ENCODE data around the gene UBE2J2.
A peak's percentile ranks its signal among the peaks of the same experiment; 100 is the strongest.

Gene UBE2J2

DNA sequence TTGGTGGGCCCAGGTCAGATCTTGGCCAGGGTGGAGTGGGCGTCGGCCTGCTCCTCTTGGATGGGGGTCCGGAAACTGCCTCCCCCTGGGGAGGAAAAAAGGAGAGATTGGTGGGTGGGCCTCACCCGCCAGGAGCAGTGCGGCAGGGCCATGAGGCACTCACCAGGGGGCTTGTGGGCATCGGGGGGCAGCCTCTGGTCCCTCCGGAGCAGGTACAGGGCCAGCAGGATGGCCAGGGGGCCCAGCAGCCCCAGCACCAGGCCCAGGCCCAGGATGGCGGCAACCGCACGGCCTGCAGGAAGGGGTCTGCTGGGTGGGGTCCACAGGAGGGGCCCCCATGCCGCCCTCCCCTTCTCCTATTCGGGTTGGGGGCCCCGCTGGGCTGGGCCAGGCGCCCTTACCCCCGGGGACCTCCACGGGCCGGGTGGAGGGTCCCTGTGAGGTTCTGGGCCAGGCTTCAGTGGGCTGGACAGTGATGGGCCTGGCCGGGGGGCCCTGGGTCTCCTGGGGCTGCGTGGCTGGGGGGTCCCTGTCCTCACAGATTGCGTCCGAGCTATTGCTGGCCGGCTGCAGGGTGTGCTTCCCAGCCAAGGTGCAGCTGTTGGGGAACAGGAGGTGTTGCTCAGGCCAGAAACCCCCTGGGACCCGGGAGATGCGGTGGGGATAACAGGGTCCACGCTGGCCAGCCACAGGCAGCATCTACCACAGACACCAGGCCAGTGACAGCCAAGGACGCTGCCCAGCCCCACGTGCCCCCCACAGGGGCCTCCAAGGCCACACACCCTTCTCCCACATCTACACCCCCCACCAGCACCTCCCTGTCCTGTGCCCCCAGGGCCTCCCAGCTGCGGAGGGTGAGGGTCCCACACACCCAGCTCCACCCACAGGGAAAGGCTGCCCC, 61.9 kb downstream of the UBE2J2 start:
- TF ChIP-seq CEBPB (IDR thresholded peaks at IDR 0.05) (no peak), ZBTB7A (IDR thresholded peaks at IDR 0.05; ENCODE audit: low read depth) (peak; percentile 32; the same call in 1 of the 2 replicates)

DNA sequence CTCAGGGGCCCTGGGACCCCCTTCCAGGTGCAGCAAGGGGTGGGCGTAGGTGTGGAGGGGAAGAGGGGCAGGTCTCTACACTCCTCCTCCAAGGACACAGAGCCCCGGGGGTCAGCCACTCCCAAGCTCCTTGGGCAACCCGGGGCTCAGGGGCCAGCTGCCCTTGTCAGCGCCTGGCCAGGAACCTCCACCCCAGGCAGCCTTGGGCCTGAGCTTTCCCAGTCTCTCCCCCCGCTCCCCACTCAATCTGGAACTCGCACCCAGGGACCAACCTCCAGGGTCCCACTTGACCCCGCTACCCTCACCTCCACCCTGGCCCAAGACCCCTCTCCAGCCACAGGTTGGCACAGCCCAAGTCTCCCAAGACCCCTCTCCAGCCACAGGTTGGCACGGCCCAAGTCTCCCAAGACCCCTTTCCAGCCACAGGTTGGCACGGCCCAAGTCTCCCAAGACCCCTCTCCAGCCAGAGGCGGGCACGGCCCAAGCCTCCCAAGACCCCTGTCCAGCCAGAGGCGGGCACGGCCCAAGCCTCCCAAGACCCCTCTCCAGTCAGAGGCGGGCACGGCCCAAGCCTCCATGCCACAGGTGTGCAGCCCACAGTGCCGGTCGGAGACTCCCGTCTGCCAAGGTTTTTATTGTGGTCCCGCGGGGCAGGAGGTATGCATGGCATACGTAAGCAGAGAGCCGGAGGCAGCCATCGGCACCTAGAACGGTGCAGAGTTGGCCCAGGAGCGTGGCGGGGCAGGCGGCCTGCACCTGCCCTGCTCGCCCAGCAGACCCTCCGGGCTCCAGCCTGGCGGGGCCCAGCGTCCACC, 62.7 kb downstream of the UBE2J2 start:
- no peak for TF ChIP-seq NFIC (IDR thresholded peaks at IDR 0.05)
- no peak for TF ChIP-seq FOXM1 (IDR thresholded peaks at IDR 0.05; ENCODE audit: borderline replicate concordance, low read depth)

DNA sequence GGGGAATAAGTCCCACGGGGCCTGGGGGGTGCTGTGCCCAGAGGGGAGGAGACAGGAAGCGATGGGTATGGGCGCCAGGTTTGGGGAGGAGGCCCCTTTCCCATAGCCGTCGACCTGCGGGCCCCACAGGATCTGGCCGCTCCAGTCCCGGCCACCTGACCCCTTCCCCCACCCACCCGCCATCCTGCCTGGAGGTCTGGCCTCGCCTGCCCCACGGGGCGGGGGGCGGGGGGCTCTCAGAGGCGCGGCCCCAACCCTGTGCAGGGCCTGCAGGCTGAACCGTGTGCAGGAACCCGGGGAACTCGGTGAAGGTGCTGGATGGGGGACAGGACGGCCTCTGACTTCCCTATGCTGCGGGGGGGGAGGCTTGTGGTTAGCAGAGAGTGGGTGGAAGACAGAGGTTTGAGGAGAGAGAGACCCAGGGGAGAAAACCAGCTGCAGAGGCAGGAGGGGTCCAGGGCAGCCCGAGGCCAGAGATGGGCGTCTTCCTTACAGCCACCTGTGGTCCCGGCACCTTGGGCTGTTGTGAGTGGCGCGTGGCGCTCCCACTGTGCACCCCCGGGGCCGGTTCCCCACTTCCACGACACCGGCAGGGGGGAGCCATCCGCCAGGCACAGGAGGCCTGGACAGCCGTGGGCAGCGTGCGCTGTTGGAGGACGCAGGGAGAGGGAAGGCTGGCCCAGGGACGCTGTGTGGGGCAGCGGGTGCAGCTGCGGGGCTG, 64.8 kb downstream of the UBE2J2 start:
- TF ChIP-seq TCF12 (IDR thresholded peaks at IDR 0.05; ENCODE audit: low read depth): no peak
- TF ChIP-seq, protein P1, sequence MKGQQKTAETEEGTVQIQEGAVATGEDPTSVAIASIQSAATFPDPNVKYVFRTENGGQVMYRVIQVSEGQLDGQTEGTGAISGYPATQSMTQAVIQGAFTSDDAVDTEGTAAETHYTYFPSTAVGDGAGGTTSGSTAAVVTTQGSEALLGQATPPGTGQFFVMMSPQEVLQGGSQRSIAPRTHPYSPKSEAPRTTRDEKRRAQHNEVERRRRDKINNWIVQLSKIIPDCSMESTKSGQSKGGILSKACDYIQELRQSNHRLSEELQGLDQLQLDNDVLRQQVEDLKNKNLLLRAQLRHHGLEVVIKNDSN (IDR thresholded peaks at IDR 0.05): no peak
- no peak for TF ChIP-seq RAD21 (IDR thresholded peaks at IDR 0.05; ENCODE audit: low read depth)
- TF ChIP-seq CEBPB (IDR thresholded peaks at IDR 0.05): no peak
- no peak for TF ChIP-seq EGR1 (IDR thresholded peaks at IDR 0.05)
- TF ChIP-seq TAF1 (IDR thresholded peaks at IDR 0.05; ENCODE audit: low read depth): no peak
- TF ChIP-seq NFIC (IDR thresholded peaks at IDR 0.05): no peak
- no peak for TF ChIP-seq YY1 (IDR thresholded peaks at IDR 0.05; ENCODE audit: low read depth)
- no peak for TF ChIP-seq FOXM1 (IDR thresholded peaks at IDR 0.05; ENCODE audit: borderline replicate concordance, low read depth)
- no peak for TF ChIP-seq ZBTB7A (IDR thresholded peaks at IDR 0.05; ENCODE audit: low read depth)
- TF ChIP-seq CREB1 (IDR thresholded peaks at IDR 0.05; ENCODE audit: low read depth): no peak
- TF ChIP-seq EP300 (IDR thresholded peaks at IDR 0.05; ENCODE audit: borderline replicate concordance): no peak
- TF ChIP-seq, protein P2, sequence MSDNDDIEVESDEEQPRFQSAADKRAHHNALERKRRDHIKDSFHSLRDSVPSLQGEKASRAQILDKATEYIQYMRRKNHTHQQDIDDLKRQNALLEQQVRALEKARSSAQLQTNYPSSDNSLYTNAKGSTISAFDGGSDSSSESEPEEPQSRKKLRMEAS (IDR thresholded peaks at IDR 0.05): no peak
- TF ChIP-seq, protein P3, sequence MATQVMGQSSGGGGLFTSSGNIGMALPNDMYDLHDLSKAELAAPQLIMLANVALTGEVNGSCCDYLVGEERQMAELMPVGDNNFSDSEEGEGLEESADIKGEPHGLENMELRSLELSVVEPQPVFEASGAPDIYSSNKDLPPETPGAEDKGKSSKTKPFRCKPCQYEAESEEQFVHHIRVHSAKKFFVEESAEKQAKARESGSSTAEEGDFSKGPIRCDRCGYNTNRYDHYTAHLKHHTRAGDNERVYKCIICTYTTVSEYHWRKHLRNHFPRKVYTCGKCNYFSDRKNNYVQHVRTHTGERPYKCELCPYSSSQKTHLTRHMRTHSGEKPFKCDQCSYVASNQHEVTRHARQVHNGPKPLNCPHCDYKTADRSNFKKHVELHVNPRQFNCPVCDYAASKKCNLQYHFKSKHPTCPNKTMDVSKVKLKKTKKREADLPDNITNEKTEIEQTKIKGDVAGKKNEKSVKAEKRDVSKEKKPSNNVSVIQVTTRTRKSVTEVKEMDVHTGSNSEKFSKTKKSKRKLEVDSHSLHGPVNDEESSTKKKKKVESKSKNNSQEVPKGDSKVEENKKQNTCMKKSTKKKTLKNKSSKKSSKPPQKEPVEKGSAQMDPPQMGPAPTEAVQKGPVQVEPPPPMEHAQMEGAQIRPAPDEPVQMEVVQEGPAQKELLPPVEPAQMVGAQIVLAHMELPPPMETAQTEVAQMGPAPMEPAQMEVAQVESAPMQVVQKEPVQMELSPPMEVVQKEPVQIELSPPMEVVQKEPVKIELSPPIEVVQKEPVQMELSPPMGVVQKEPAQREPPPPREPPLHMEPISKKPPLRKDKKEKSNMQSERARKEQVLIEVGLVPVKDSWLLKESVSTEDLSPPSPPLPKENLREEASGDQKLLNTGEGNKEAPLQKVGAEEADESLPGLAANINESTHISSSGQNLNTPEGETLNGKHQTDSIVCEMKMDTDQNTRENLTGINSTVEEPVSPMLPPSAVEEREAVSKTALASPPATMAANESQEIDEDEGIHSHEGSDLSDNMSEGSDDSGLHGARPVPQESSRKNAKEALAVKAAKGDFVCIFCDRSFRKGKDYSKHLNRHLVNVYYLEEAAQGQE (IDR thresholded peaks at IDR 0.05; ENCODE audit: low read depth): no peak
- no peak for TF ChIP-seq TEAD4 (IDR thresholded peaks at IDR 0.05)

DNA sequence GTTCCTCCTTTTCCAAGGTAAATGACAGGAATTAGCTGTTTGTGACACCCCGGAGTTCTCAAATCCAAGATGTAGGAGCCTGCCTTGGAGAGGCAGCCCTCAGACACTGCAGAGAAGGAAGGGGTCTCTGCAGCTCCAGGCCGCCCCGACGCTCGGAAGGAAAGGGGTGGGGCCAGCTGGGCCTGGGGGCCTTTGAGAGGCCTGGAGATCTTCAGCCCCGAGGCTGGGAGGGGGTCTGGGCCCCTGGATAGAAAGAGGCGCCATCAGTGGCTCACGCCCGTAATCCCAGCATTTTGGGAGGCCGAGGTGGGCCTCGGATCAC, 66.1 kb downstream of the UBE2J2 start:
- TF ChIP-seq YY1 (IDR thresholded peaks at IDR 0.05; ENCODE audit: low read depth) (no peak), CREB1 (IDR thresholded peaks at IDR 0.05; ENCODE audit: low read depth) (no peak), ZBTB7A (IDR thresholded peaks at IDR 0.05; ENCODE audit: low read depth) (no peak), CEBPB (IDR thresholded peaks at IDR 0.05) (no peak), TCF12 (IDR thresholded peaks at IDR 0.05; ENCODE audit: low read depth) (no peak), FOXM1 (IDR thresholded peaks at IDR 0.05; ENCODE audit: borderline replicate concordance, low read depth) (no peak), NFIC (IDR thresholded peaks at IDR 0.05) (no peak), RAD21 (IDR thresholded peaks at IDR 0.05; ENCODE audit: low read depth) (no peak), TEAD4 (IDR thresholded peaks at IDR 0.05) (no peak), EGR1 (IDR thresholded peaks at IDR 0.05) (no peak), TAF1 (IDR thresholded peaks at IDR 0.05; ENCODE audit: low read depth) (no peak), EP300 (IDR thresholded peaks at IDR 0.05; ENCODE audit: borderline replicate concordance) (no peak)
- TF ChIP-seq, protein P3 (IDR thresholded peaks at IDR 0.05; ENCODE audit: low read depth): no peak
- TF ChIP-seq, protein P2 (IDR thresholded peaks at IDR 0.05): no peak
- TF ChIP-seq, protein P1 (IDR thresholded peaks at IDR 0.05): no peak

DNA sequence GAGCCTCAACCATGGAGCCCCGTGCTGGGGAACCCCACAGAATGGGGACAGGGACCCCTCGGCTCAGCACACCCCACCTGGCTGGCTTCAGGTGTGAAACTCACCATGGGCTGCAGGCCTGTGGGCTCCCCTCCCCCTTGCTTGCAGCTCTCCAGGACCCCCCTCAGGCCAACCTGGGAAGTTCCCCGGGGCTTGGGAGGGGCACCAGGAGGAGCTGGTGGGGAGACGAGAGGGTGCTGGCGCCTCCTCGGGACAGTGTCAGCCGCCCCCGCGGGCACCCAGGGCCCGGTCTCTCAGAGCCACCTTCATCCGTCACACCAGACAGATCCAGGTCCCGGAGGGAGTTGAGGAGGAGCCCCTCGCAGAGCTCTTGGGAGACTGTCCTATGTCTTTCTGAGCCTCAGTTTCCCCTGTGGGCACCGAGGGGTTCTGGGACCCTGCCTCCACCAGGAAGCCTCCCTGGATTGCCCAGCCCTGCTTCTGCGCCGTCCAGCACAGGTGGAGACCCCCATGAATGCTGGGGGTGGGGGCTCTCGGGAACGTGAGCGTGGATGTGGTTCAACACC, 66.6 kb downstream of the UBE2J2 start:
- no peak for TF ChIP-seq RAD21 (IDR thresholded peaks at IDR 0.05; ENCODE audit: low read depth)
- TF ChIP-seq, protein P2 (IDR thresholded peaks at IDR 0.05): no peak
- no peak for TF ChIP-seq CREB1 (IDR thresholded peaks at IDR 0.05; ENCODE audit: low read depth)
- no peak for TF ChIP-seq ZBTB7A (IDR thresholded peaks at IDR 0.05; ENCODE audit: low read depth)
- TF ChIP-seq TAF1 (IDR thresholded peaks at IDR 0.05; ENCODE audit: low read depth): no peak
- TF ChIP-seq, protein P1 (IDR thresholded peaks at IDR 0.05): no peak
- no peak for TF ChIP-seq EP300 (IDR thresholded peaks at IDR 0.05; ENCODE audit: borderline replicate concordance)
- no peak for TF ChIP-seq TCF12 (IDR thresholded peaks at IDR 0.05; ENCODE audit: low read depth)
- TF ChIP-seq NFIC (IDR thresholded peaks at IDR 0.05): no peak
- TF ChIP-seq CEBPB (IDR thresholded peaks at IDR 0.05): no peak
- no peak for TF ChIP-seq TEAD4 (IDR thresholded peaks at IDR 0.05)
- TF ChIP-seq, protein P3 (IDR thresholded peaks at IDR 0.05; ENCODE audit: low read depth): no peak
- TF ChIP-seq FOXM1 (IDR thresholded peaks at IDR 0.05; ENCODE audit: borderline replicate concordance, low read depth): no peak
- no peak for TF ChIP-seq EGR1 (IDR thresholded peaks at IDR 0.05)
- no peak for TF ChIP-seq YY1 (IDR thresholded peaks at IDR 0.05; ENCODE audit: low read depth)
